Mesendoderm (in vitro differentiated cells): ENCODE measurements around the gene RPAIN.

Experiments
- DNase-seq: peaks from one replicate; pipeline ENCODE4 v3.0.0; 2013
- H2AK5ac ChIP-seq: 2 replicates; pipeline ENCODE4 v1.6.1; 2013; ENCODE audit warnings: low read length, inconsistent platforms
- H2BK120ac ChIP-seq: 2 replicates; pipeline ENCODE4 v1.6.1; 2013; ENCODE audit warnings: low read depth, mild to moderate bottlenecking, low read length, moderate library complexity, mixed read lengths
- H2BK15ac ChIP-seq: replicated peaks from 2 replicates; pipeline ENCODE4 v1.6.1; 2013; ENCODE audit warnings: low read depth, mild to moderate bottlenecking, moderate library complexity
- H2BK5ac ChIP-seq: 2 replicates; pipeline ENCODE4 v1.6.1; 2013; ENCODE audit warnings: low read length, inconsistent platforms
- H3K18ac ChIP-seq: 2 replicates; pipeline ENCODE4 v1.6.1; 2013; ENCODE audit warnings: mild to moderate bottlenecking, low read length, mixed read lengths
- H3K23ac ChIP-seq: one replicate; pipeline ENCODE4 v1.6.1; 2013; ENCODE audit warnings: low read length
- H3K27ac ChIP-seq: 2 replicates; pipeline ENCODE4 v1.5.1; 2013; ENCODE audit warnings: low read depth, mild to moderate bottlenecking, inconsistent platforms, low read length, moderate library complexity
- H3K27me3 ChIP-seq: 2 replicates; pipeline ENCODE4 v1.6.1; 2013; ENCODE audit warnings: low read length, control low read depth, mild to moderate bottlenecking, inconsistent platforms; ENCODE audit not compliant: insufficient read depth, poor library complexity
- H3K36me3 ChIP-seq: 2 replicates; pipeline ENCODE4 v1.6.1; 2013; ENCODE audit warnings: low read length, inconsistent platforms; ENCODE audit not compliant: control insufficient read depth, insufficient read depth
- H3K4ac ChIP-seq: one replicate; pipeline ENCODE4 v1.6.1; 2013; ENCODE audit warnings: low read depth, mild to moderate bottlenecking, low read length, moderate library complexity
- H3K4me1 ChIP-seq: 2 replicates; pipeline ENCODE4 v1.6.1; 2013; ENCODE audit warnings: low read depth, low read length, inconsistent platforms; ENCODE audit not compliant: control insufficient read depth
- H3K4me2 ChIP-seq: 2 replicates; pipeline ENCODE4 v1.6.1; 2013; ENCODE audit warnings: low read length
- H3K4me3 ChIP-seq: 2 replicates; pipeline ENCODE4 v1.5.1; 2013; ENCODE audit warnings: mild to moderate bottlenecking, low read length
- H3K56ac ChIP-seq: one replicate; pipeline ENCODE4 v1.6.1; 2013; ENCODE audit warnings: low read length
- H3K79me1 ChIP-seq: 2 replicates; pipeline ENCODE4 v1.6.1; 2013; ENCODE audit warnings: low read length, inconsistent platforms
- H3K79me2 ChIP-seq: 2 replicates; pipeline ENCODE4 v1.6.1; 2013; ENCODE audit warnings: mild to moderate bottlenecking, low read length; ENCODE audit not compliant: control insufficient read depth, insufficient read depth
- H3K9ac ChIP-seq: 2 replicates; pipeline ENCODE4 v1.6.1; 2013; ENCODE audit warnings: low read length, inconsistent platforms
- H4K5ac ChIP-seq: one replicate; pipeline ENCODE4 v1.6.1; 2013; ENCODE audit warnings: low read length
- H4K8ac ChIP-seq: one replicate; pipeline ENCODE4 v1.6.1; 2013; ENCODE audit warnings: low read depth, mild to moderate bottlenecking, control low read depth, low read length, moderate library complexity
- WGBS: extraction: QIAGEN DNeasy Blood & Tissue Kit; methylation state at CpG from one replicate; pipeline ENCODE4 v1.1.7; 2013; ENCODE audit warnings: low lambda C conversion rate, missing lambda C conversion rate; ENCODE audit not compliant: insufficient coverage; ENCODE audit errors: extremely low coverage; 5-methylcytosine and 5-hydroxymethylcytosine counted together

RPAIN gene

DNA sequence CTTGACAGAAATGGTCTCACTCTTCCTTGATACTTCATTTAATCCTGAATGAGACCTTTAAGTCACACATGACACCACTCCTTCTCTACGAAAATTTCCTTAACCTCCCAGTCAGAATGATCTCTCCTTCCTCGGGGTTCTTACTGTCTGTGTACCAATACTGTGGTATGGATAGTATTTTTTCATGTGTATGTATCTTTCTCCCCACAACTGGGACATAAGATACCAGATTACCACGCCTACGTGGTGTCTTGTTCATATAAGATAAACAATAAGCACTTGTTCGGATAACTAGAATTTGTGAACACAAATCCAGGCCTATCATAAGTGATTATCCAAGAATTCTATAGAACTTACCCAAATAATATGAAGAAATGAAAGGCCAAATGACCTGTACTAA, 11.8 kb upstream of the RPAIN start:
- Histone ChIP-seq H3K18ac (no peak overlapping the region), H2AK5ac (no peak overlapping the region), H3K9ac (no peak overlapping the region), H3K56ac (no peak overlapping the region), H3K36me3 (peaks cover 24% of the 10 kb centered on the region), H3K79me2 (peaks cover 2% of the 10 kb centered on the region), H3K79me1 (peaks cover 8% of the 10 kb centered on the region), H3K23ac (no peak overlapping the region), H2BK15ac (no peak overlapping the region), H3K4ac (no peak overlapping the region), H3K4me2 (no peak overlapping the region), H3K27me3 (no peaks in the 10 kb centered on the region), H2BK5ac (no peak overlapping the region), H2BK120ac (no peak overlapping the region), H4K8ac (no peak overlapping the region), H3K4me3 (no peak overlapping the region), H3K27ac (no peak overlapping the region), H3K4me1 (no peaks in the 10 kb centered on the region), H4K5ac (no peak overlapping the region)
- no CpG with 5 or more reads among the region's 5 CpGs for WGBS
- DNase-seq: no peak

DNA sequence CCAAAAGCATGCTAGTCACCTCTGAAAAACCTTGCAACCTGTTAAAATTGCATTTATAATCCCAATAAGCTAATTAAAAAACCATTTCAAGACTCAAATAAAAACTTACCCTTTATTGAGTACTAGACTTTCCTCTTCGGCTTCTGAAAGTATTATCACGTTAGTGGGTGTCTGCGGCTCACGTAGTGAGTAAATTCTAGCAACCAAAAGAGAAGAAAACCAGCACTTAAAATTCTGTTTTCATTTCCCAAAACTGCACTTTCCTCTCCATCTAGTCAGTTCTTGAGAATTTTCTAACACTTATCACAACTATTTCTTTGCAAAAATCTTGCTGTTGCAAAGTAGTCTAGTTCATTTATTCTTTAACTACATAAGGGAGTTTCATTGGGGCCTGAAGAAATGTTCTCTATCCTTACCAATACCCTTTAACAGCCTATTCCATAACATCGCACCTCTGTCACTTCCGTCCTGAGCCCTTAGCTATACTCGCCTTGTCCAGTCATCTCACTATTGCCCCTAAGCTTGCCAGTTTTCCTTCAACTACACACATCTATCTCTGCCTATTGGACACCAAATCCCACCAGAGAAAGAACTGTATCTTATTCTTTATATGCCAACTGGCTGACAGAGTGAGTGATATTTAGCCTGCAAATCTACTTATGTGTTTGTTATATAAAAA, 9.2 kb upstream of the RPAIN start:
- Histone ChIP-seq H3K27me3 (no peaks in the 10 kb centered on the region), H3K36me3 (peaks cover 19% of the 10 kb centered on the region), H4K8ac (no peak overlapping the region), H3K23ac (no peak overlapping the region), H3K27ac (no peak overlapping the region), H2AK5ac (no peak overlapping the region), H3K4me1 (no peaks in the 10 kb centered on the region), H2BK15ac (no peak overlapping the region), H4K5ac (no peak overlapping the region), H3K9ac (no peak overlapping the region), H3K79me2 (peaks cover 5% of the 10 kb centered on the region), H2BK120ac (no peak overlapping the region), H2BK5ac (no peak overlapping the region), H3K56ac (no peak overlapping the region), H3K4ac (no peak overlapping the region), H3K79me1 (peaks cover 6% of the 10 kb centered on the region), H3K18ac (no peak overlapping the region), H3K4me3 (no peak overlapping the region), H3K4me2 (no peak overlapping the region)
- no peak for DNase-seq
- WGBS: no CpG with 5 or more reads among the region's 7 CpGs

DNA sequence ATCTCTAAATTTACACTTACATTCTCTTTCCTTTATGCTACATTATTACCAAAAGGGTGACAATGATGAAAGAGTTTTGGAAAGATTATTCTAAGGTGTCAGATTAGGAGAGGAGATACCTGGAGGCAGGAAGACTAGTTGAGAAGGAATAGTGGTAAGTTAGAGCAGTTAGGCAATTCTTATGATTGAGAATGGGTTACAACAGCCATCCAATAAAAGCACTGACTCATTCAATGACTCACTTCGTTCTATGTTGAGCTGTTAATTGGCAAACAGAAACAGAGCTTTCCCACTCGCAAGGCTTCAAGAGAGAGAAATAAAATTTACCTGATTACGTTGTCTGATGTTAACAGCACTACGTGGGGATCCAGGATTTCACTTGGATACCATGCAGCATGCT, 6.3 kb upstream of the RPAIN start:
- peak; percentile 44 for DNase-seq
- Histone ChIP-seq H3K4ac (no peak overlapping the region), H3K27ac (no peak overlapping the region), H4K8ac (no peak overlapping the region), H2AK5ac (no peak overlapping the region), H3K56ac (no peak overlapping the region), H3K9ac (no peak overlapping the region), H2BK120ac (no peak overlapping the region), H3K18ac (no peak overlapping the region), H2BK15ac (no peak overlapping the region), H3K23ac (no peak overlapping the region), H3K27me3 (no peaks in the 10 kb centered on the region), H3K79me1 (peaks cover 6% of the 10 kb centered on the region), H3K36me3 (peaks cover 4% of the 10 kb centered on the region), H3K79me2 (peaks cover 23% of the 10 kb centered on the region), H3K4me2 (no peak overlapping the region), H4K5ac (no peak overlapping the region), H2BK5ac (no peak overlapping the region), H3K4me1 (no peaks in the 10 kb centered on the region), H3K4me3 (no peak overlapping the region)
- WGBS: no CpG with 5 or more reads among the region's 4 CpGs

DNA sequence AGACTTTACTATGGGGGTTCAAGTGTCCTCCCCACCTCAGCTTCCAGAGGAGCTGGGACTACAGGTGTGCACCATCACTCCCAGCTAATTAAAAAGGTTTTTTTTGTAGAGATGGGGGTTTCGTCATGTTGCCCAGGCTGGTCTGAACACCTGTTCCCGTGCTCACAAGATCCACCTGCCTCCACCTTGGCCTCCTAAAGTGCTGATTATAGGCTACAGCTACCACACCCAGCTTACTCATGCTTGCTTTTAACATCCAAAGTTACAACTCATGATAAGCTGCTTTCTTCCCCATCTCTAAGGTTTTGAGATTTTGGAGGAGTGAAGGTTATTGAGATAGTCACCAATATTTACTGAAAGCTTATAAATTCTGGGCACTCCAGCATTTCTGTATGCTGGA, 3.1 kb upstream of the RPAIN start:
- Histone ChIP-seq H2BK15ac (no peak overlapping the region), H3K4ac (no peak overlapping the region), H2BK5ac (no peak overlapping the region), H3K23ac (no peak overlapping the region), H3K9ac (no peak overlapping the region), H3K79me1 (peaks cover 6% of the 10 kb centered on the region), H2BK120ac (no peak overlapping the region), H3K18ac (no peak overlapping the region), H3K27me3 (no peaks in the 10 kb centered on the region), H4K8ac (no peak overlapping the region), H3K4me1 (no peaks in the 10 kb centered on the region), H3K56ac (no peak overlapping the region), H2AK5ac (no peak overlapping the region), H4K5ac (no peak overlapping the region), H3K36me3 (peaks cover 2% of the 10 kb centered on the region), H3K79me2 (peaks cover 43% of the 10 kb centered on the region), H3K4me3 (no peak overlapping the region), H3K4me2 (no peak overlapping the region), H3K27ac (no peak overlapping the region)
- no peak for DNase-seq
- WGBS: no CpG with 5 or more reads among the region's 2 CpGs

DNA sequence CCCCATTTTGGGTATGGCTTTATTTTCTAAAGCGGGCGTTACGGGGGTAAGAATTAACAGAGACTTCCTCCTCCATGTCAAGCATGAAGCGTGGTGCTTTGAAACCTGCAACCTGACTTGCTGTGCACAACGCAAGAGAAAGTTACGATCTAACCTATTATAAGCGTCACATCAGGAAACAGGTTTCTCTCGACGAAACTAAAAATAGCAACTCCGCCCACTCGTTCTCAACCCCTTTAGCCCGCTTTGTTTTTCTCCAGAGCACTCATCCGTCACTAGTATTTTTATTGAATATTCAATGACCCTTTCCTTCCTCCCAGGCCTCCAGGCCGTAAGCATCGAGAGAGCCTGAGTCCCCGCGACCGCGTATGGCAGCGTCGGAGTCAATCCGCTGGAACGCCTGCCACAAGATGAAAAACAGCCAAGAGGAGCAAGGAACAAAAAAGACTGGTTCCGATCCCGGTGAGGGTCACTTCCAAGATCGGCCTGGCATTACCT, 1.1 kb upstream of the RPAIN start:
- Histone ChIP-seq H3K79me1 (peaks cover 6% of the 10 kb centered on the region), H3K4me1 (no peaks in the 10 kb centered on the region), H3K79me2 (peaks cover 44% of the 10 kb centered on the region), H2BK120ac (no peak overlapping the region), H2BK15ac (no peak overlapping the region), H2BK5ac (no peak overlapping the region), H4K5ac (no peak overlapping the region), H3K36me3 (peaks cover 2% of the 10 kb centered on the region), H3K4me2 (peak overlapping the region; percentile 81), H3K9ac (peak overlapping the region; percentile 95), H3K27me3 (no peaks in the 10 kb centered on the region), H4K8ac (no peak overlapping the region), H3K27ac (peak overlapping the region; percentile 45), H2AK5ac (no peak overlapping the region), H3K4ac (peak overlapping the region; percentile 78), H3K56ac (peak overlapping the region; percentile 99), H3K23ac (no peak overlapping the region), H3K18ac (no peak overlapping the region), H3K4me3 (peak overlapping the region; percentile 96)
- no CpG with 5 or more reads among the region's 26 CpGs for WGBS
- DNase-seq: peak; percentile 54
